Liver (tissue), 9 donors: ENCODE measurements around the gene ZNF536. TPM values are rescaled to one million over a fixed set of nuclear protein-coding genes. Genes with fewer than 3 reads are reported as not detected.

Source experiments
- DNase-seq: peaks from one replicate; pipeline ENCODE4 v3.0.0-alpha.2; 2017; ENCODE audit warnings: low spot score
- H3K27ac ChIP-seq, 2 donors: one replicate each; pipeline ENCODE4 v1.7.0; 2013; ENCODE audit warnings: inconsistent platforms in 2 of 2, low read length in 2 of 2, control low read depth in 1 of 2, low read depth in 1 of 2, mild to moderate bottlenecking in 1 of 2
- H3K27me3 ChIP-seq, 4 donors: one replicate each; pipeline versions ENCODE4 v1.6.1 to v1.7.0; 2013; ENCODE audit warnings: low read length in 3 of 4, inconsistent platforms in 1 of 4, mild to moderate bottlenecking in 1 of 4, moderate library complexity in 1 of 4; ENCODE audit not compliant: control insufficient read depth in 4 of 4, insufficient read depth in 4 of 4
- H3K36me3 ChIP-seq, 4 donors: one replicate each; pipeline versions ENCODE4 v1.6.1 to v1.7.0; 2013; ENCODE audit warnings: low read length in 3 of 4, mild to moderate bottlenecking in 3 of 4, low read depth in 1 of 4, moderate library complexity in 1 of 4; ENCODE audit not compliant: control insufficient read depth in 4 of 4, insufficient read depth in 3 of 4
- H3K4me1 ChIP-seq, 4 donors: one replicate each; pipeline versions ENCODE4 v1.6.1 to v1.7.0; 2013; ENCODE audit warnings: low read length in 3 of 4, mild to moderate bottlenecking in 3 of 4, moderate library complexity in 1 of 4; ENCODE audit not compliant: control insufficient read depth in 4 of 4, insufficient read depth in 4 of 4
- H3K4me3 ChIP-seq, 3 donors: one replicate each; pipeline versions ENCODE4 v1.6.1 to v1.7.0; 2013; ENCODE audit warnings: low read length in 3 of 3, control low read depth in 1 of 3, low read depth in 1 of 3, mild to moderate bottlenecking in 1 of 3
- H3K9ac ChIP-seq, 2 donors: one replicate each; pipeline ENCODE4 v1.7.0; 2013; ENCODE audit warnings: low read length in 2 of 2, mild to moderate bottlenecking in 2 of 2, moderate library complexity in 2 of 2, control low read depth in 1 of 2, low read depth in 1 of 2
- H3K9me3 ChIP-seq, 4 donors: one replicate each; pipeline versions ENCODE4 v1.6.1 to v1.7.0; 2013; ENCODE audit warnings: low read length in 3 of 4; ENCODE audit not compliant: control insufficient read depth in 4 of 4
- EGR1 ChIP-seq, 2 donors: IDR thresholded peaks; 2 replicates each; pipeline ENCODE4 v1.6.1; 2016 to 2018; ENCODE audit warnings: antibody characterized with exemption in 2 of 2, low read depth in 2 of 2
- FOXA2 ChIP-seq: IDR thresholded peaks from 2 replicates; pipeline ENCODE4 v1.6.1; 2016; ENCODE audit warnings: antibody characterized with exemption
- HNF4A ChIP-seq, 2 donors: conservative IDR thresholded peaks; 2 replicates each; pipeline ENCODE4 v1.6.1; 2016; ENCODE audit warnings: antibody characterized with exemption in 2 of 2, mild to moderate bottlenecking in 2 of 2
- HNF4G ChIP-seq: IDR thresholded peaks from 2 replicates; pipeline ENCODE4 v1.6.1; 2016; ENCODE audit warnings: antibody characterized with exemption
- MAX ChIP-seq: IDR thresholded peaks from 2 replicates; pipeline ENCODE4 v1.6.1; 2016; ENCODE audit warnings: antibody characterized with exemption
- NR2F2 ChIP-seq: IDR thresholded peaks from 2 replicates; pipeline ENCODE4 v1.6.1; 2016; ENCODE audit warnings: antibody characterized with exemption
- RAD21 ChIP-seq, 2 donors: IDR thresholded peaks; 2 replicates each; pipeline ENCODE4 v1.6.1; 2016; ENCODE audit warnings: antibody characterized with exemption in 2 of 2, mild to moderate bottlenecking in 2 of 2
- RXRA ChIP-seq, 2 donors: IDR thresholded peaks; 2 replicates each; pipeline ENCODE4 v1.6.1; 2017 to 2018; ENCODE audit warnings: antibody characterized with exemption in 2 of 2, mild to moderate bottlenecking in 1 of 2
- TAF1 ChIP-seq: conservative IDR thresholded peaks from 2 replicates; pipeline ENCODE4 v1.6.1; 2016; ENCODE audit warnings: antibody characterized with exemption, mild to moderate bottlenecking
- YY1 ChIP-seq: IDR thresholded peaks from 2 replicates; pipeline ENCODE4 v1.6.1; 2016; ENCODE audit warnings: antibody characterized with exemption, mild to moderate bottlenecking
- ZBTB33 ChIP-seq: IDR thresholded peaks from 2 replicates; pipeline ENCODE4 v1.6.1; 2016; ENCODE audit warnings: antibody characterized with exemption
- WGBS: extraction: QIAGEN DNeasy Blood & Tissue Kit; methylation state at CpG from one replicate; pipeline ENCODE4 v1.1.7; 2013; 5-methylcytosine and 5-hydroxymethylcytosine counted together
- polyA plus RNA-seq, 2 donors: library from polyadenylated mRNA; stranded (reverse) in 1 of 2; unstranded in 1 of 2; fragments of 200-250 nt in 1 of 2; fragments of >200 nt in 1 of 2; fragmentation: Nextera tagmentation in 1 of 2; extraction: Ambion mirVana in 1 of 2; gene quantifications; one replicate each; pipeline versions ENCODE4 v1.2.1 to v1.2.3, GENCODE V29; 2013 to 2015
- total RNA-seq, 2 donors: library from RNA; depleted of rRNA; stranded (reverse); fragments of >200 nt; gene quantifications; one replicate each; pipeline ENCODE4 v1.2.3, GENCODE V29; 2014
- TF ChIP-seq, protein P1 (sequence below): IDR thresholded peaks from 2 replicates; pipeline ENCODE4 v1.6.1; 2016; ENCODE audit warnings: antibody characterized with exemption
- donor health status: healthy.
- donor health status: healthy.
- donor health status: healthy.
- donor health status: healthy.
- donor health status: healthy.

The ZNF536 gene
- total and polyA plus RNA-seq, 4 donors: 0.02 to 0.17 (median 0.08) TPM

DNA sequence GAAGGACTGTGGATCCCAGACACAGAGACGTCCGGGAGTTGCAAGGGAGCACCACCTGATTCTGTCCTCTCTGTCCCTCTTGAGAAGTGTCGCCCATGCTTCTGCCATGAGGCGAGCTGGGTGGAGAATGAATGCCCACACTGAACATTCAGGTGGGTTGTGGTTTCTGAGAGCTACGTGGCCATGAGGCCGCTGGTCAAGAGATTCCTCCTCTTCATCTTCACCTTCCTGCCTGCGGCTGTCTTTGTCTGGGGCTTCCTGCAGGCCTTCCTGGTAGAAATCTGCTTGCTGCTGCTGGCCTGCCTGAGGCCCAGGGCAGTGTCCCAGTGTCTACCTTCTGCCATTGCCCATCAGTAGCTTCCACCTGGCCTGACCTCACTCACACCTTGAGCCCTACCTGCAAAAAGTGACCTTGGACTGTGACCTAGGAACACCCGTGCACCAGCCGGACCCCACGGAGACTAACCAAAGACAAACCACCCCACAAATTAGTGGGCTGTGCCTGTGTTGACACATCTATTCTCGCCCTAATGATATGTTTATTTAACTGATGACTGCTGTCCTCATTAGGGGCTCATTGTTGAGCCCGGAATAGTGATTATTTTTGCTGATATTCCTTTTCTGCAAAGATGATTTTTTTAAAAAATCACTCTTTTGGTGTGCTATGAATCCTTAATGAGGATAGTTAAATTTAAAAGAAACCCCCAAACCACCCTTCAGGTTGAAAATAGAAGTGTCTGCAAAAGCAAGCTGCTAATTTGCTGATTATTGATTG is 38.7 kb upstream of the ZNF536 start:
- H3K4me3 ChIP-seq: no peak overlapping the region
- no peaks in the 10 kb centered on the region for H3K9me3 ChIP-seq
- H3K27me3 ChIP-seq: no peaks in the 10 kb centered on the region
- no peaks in the 10 kb centered on the region for H3K4me1 ChIP-seq
- no peak for TF ChIP-seq EGR1 (IDR thresholded peaks at IDR 0.05; ENCODE audit: low read depth in 2 of 2)
- TF ChIP-seq FOXA2: no peak
- H3K36me3 ChIP-seq: no peaks in the 10 kb centered on the region
- WGBS: 76% methylated on average over 12 of the region's 12 CpGs
- DNase-seq: no peak
- no peak overlapping the region for H3K27ac ChIP-seq
- no peak overlapping the region for H3K9ac ChIP-seq

DNA sequence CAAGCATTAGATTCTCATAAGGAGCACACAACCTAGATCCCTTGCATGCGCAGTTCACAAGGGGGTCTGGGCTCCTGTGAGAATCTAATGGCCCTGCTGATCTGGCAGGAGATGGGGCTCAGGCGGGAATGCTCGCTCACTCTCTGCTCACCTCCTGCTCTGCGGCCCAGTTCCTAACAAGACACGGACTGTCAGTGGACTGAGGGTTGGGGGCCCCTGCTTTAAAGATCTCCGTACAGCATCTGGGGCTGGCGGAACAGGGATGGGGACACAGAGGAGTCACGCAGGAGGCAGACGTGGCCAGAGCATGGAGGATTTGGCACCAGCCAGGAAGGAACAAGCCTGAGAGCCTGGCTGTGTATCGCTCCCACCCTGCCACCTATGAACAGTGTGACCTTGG is 37.3 kb upstream of the ZNF536 start:
- Histone ChIP-seq H3K27me3 (peaks cover 0 to 4% (median 0%) of the 10 kb centered on the region in 4 donors), H3K4me3 (no peak overlapping the region), H3K9ac (no peak overlapping the region), H3K36me3 (no peaks in the 10 kb centered on the region), H3K27ac (no peak overlapping the region), H3K4me1 (no peaks in the 10 kb centered on the region), H3K9me3 (no peaks in the 10 kb centered on the region)
- no peak for DNase-seq
- 81% methylated on average over 10 of the region's 10 CpGs for WGBS
- TF ChIP-seq FOXA2: no peak
- no peak for TF ChIP-seq TAF1
- no peak for TF ChIP-seq EGR1 (IDR thresholded peaks at IDR 0.05; ENCODE audit: low read depth in 2 of 2)
- TF ChIP-seq HNF4A (conservative IDR thresholded peaks at IDR 0.05): no peak
- no peak for TF ChIP-seq HNF4G

DNA sequence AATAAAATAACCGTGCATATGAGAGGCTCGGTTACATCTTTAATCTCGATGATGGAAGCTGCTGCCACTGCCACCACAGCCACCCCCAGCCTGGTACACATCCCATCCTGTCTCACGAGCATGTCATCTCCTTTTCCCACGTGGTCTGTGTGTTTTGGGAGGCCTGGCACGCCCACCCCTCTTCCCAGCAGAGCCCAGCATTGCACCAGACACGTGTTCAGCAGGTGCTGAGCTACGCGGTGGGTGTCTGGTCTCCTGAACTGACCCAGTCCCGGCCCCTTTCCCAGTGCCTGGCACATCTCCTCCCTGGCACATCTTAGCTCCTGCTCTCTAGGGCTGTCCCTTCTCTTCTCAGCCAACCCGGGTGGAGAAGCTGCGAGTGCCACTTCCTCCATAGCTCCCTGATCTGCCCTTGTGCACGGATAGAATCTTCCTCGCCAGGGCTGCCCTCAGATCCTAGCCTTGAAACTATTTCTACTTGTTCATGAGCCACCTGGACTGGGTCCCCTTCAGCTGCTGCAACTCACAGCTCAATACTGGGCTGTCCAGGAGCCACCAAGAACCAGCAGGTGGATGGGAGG is 36.8 kb upstream of the ZNF536 start:
- WGBS: 70% methylated on average over 14 of the region's 14 CpGs
- Histone ChIP-seq H3K9me3 (no peaks in the 10 kb centered on the region), H3K27ac (no peak overlapping the region), H3K4me1 (no peaks in the 10 kb centered on the region), H3K36me3 (no peaks in the 10 kb centered on the region), H3K27me3 (peaks cover 0 to 4% (median 0%) of the 10 kb centered on the region in 4 donors), H3K4me3 (no peak overlapping the region), H3K9ac (no peak overlapping the region)
- TF ChIP-seq MAX: no peak
- TF ChIP-seq NR2F2: no peak
- no peak for TF ChIP-seq TAF1
- no peak for TF ChIP-seq RAD21 (IDR thresholded peaks at IDR 0.05)
- DNase-seq: no peak

DNA sequence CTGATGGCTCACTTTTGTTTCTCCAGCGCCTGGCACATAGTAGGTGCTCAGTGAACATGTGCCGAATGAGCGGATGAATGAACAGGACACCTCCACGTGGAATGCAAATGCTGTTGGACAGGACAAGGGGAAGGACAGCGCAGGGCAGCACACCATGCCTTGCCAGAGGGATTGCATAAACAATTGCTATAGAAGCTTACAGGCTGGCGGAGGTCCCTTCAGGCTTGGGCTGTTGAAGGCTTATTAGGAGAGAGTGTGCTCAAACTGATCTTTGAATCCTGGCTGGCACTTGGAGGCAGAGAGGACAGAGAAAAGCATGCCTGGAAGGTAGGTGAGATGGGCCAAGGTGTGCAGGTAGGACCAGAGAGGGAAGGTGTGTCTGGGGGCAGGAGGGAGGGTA is 35.9 kb upstream of the ZNF536 start:
- TF ChIP-seq, protein P1, sequence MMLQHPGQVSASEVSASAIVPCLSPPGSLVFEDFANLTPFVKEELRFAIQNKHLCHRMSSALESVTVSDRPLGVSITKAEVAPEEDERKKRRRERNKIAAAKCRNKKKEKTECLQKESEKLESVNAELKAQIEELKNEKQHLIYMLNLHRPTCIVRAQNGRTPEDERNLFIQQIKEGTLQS: no peak
- TF ChIP-seq RXRA (IDR thresholded peaks at IDR 0.05) (no peak), ZBTB33 (no peak), TAF1 (no peak), EGR1 (IDR thresholded peaks at IDR 0.05; ENCODE audit: low read depth in 2 of 2) (no peak), YY1 (no peak), HNF4A (conservative IDR thresholded peaks at IDR 0.05) (no peak), HNF4G (no peak)
- no peaks in the 10 kb centered on the region for H3K4me1 ChIP-seq
- no peak overlapping the region for H3K9ac ChIP-seq
- WGBS: 75% methylated on average over 6 of the region's 6 CpGs
- no peak overlapping the region for H3K27ac ChIP-seq
- H3K4me3 ChIP-seq: no peak overlapping the region
- no peaks in the 10 kb centered on the region for H3K9me3 ChIP-seq
- peaks cover 0 to 4% (median 0%) of the 10 kb centered on the region in 4 donors for H3K27me3 ChIP-seq
- no peaks in the 10 kb centered on the region for H3K36me3 ChIP-seq
- DNase-seq: no peak
